ENCODE results near the gene RPL26.
"Not testable (repeated sequence)": the region's sequence is repeated elsewhere in the genome, so short reads cannot be mapped to it uniquely, and the experiment has no call there.

The RPL26 gene

GRCh38 chr17:8394497-8394896 is 11.5 kb upstream of the RPL26 start:
- DNase-seq (ENCODE audit: low read depth in 2 of 2): not testable (repeated sequence)

GRCh38 chr17:8393470-8394231 is 10.7 kb upstream of the RPL26 start:
- no peak for DNase-seq (ENCODE audit: low read depth in 2 of 2)

- no peak for DNase-seq (ENCODE audit: low read depth in 2 of 2)
These were observed 9.9 kb upstream of the RPL26 start for GRCh38 chr17:8392674-8393469.

- no peak for DNase-seq (ENCODE audit: low read depth in 2 of 2)
These were observed 9.3 kb upstream of the RPL26 start for GRCh38 chr17:8392274-8392673.

- DNase-seq (ENCODE audit: low read depth in 2 of 2): no peak
These were observed 8.7 kb upstream of the RPL26 start for GRCh38 chr17:8391711-8392110.

GRCh38 chr17:8387914-8388651 is 5.1 kb upstream of the RPL26 start:
- no peak for DNase-seq (ENCODE audit: low read depth in 2 of 2)

- DNase-seq (ENCODE audit: low read depth in 2 of 2): no peak
These were observed 3.8 kb upstream of the RPL26 start for GRCh38 chr17:8386841-8387240.

GRCh38 chr17:8384801-8385378 is 1.9 kb upstream of the RPL26 start:
- no peak for DNase-seq (ENCODE audit: low read depth in 2 of 2)

GRCh38 chr17:8382880-8383142 is 182 bp downstream of the RPL26 start:
- no peak for DNase-seq (ENCODE audit: low read depth in 2 of 2)

- no peak for DNase-seq (ENCODE audit: low read depth in 2 of 2)
These were observed 727 bp downstream of the RPL26 start for GRCh38 chr17:8382052-8382879.

GRCh38 chr17:8380049-8380448 is 2.9 kb downstream of the RPL26 start:
- DNase-seq (ENCODE audit: low read depth in 2 of 2): no peak

GRCh38 chr17:8378117-8378516 is 4.9 kb downstream of the RPL26 start:
- DNase-seq (ENCODE audit: low read depth in 2 of 2): not testable (repeated sequence)

GRCh38 chr17:8377422-8377821 is 5.6 kb downstream of the RPL26 start:
- no peak for DNase-seq (ENCODE audit: low read depth in 2 of 2)

- peak; percentile 87 to 93 for DNase-seq (ENCODE audit: low read depth in 2 of 2)
These were observed 6.5 kb downstream of the RPL26 start, which contains the start of gene KRABD2 for GRCh38 chr17:8376271-8377067. Gene KRABD2 (minus strand): TSS chr17:8376704.

GRCh38 chr17:8375738-8376259 is 7.2 kb downstream of the RPL26 start:
- DNase-seq (ENCODE audit: low read depth in 2 of 2): no peak

- DNase-seq (ENCODE audit: low read depth in 2 of 2): not testable (repeated sequence)
These were observed 9.1 kb downstream of the RPL26 start for GRCh38 chr17:8373856-8374255.

- DNase-seq (ENCODE audit: low read depth in 2 of 2): no peak
These were observed 10.6 kb downstream of the RPL26 start for GRCh38 chr17:8372422-8372821.

GRCh38 chr17:8371786-8372185 is 11.2 kb downstream of the RPL26 start:
- no peak for DNase-seq (ENCODE audit: low read depth in 2 of 2)

- no peak for DNase-seq (ENCODE audit: low read depth in 2 of 2)
These were observed 13.0 kb downstream of the RPL26 start for GRCh38 chr17:8369944-8370343.

GRCh38 chr17:8368193-8368592 is 14.8 kb downstream of the RPL26 start:
- DNase-seq (ENCODE audit: low read depth in 2 of 2): no peak
